Fibroblast of skin of abdomen (primary cell): ENCODE data around the gene CHORDC1.
"Not testable (repeated sequence)": the region's sequence is repeated elsewhere in the genome, so short reads cannot be mapped to it uniquely, and the experiment has no call there.

Experiments
- DNase-seq: peaks from one replicate; pipeline ENCODE4 v3.0.0-alpha.2; 2013

The CHORDC1 gene

DNA sequence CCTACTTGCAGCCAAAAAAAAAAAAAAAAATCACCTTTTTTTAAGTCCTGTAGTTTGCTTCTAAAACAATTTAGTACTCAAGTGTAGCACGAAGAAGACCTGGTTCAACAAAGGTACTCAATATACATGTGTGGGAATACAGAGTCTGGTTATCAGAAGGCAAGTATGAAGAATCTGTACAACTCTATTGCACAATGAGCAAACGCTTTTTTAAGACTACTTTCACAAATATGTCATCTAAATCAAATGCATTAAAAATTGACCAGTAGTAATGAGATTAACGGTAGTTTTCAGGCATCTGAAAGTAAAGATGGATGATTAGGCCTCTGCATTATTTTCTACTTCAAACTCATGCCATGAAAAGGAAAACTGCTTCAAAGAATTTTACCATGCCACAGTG lies 9.5 kb downstream of the CHORDC1 start:
- no peak for DNase-seq

DNA sequence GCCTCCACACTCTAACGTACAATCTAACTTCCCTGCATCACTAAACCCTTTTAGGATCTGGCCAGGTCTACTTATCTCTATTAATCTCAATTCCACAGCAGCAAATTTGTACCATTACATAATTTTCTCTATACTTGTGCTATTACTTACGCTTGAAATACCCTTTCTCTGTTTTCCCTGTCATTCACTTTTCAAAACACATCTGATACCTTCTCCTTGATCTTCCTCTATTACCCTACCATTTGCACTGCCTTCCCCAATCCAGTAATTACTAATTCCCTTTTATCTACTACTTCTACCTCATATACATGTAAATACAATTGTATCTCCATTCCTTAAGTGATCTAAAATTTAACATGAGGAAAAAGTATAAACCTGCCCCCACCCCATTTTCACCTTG lies 14.0 kb downstream of the CHORDC1 start:
- DNase-seq = no peak

DNA sequence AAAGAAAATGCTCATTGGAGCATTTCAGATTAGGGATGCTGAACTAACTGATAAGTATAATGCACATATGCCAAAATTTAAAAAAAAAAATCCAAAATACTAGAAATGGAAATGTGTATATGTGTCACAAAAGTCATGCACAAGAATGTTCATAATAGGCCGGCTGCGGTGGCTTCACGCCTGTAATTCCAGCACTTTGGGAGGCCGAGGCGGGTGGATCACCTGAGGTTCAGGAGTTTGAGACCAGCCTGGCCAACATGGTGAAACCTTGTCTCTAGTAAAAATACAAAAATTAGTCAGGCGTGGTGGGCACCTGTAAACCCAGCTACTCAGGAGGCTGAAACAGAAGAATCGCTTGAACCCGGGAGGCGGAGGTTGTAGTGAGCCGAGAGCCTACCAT lies 14.9 kb downstream of the CHORDC1 start:
- DNase-seq = not testable (repeated sequence)

DNA sequence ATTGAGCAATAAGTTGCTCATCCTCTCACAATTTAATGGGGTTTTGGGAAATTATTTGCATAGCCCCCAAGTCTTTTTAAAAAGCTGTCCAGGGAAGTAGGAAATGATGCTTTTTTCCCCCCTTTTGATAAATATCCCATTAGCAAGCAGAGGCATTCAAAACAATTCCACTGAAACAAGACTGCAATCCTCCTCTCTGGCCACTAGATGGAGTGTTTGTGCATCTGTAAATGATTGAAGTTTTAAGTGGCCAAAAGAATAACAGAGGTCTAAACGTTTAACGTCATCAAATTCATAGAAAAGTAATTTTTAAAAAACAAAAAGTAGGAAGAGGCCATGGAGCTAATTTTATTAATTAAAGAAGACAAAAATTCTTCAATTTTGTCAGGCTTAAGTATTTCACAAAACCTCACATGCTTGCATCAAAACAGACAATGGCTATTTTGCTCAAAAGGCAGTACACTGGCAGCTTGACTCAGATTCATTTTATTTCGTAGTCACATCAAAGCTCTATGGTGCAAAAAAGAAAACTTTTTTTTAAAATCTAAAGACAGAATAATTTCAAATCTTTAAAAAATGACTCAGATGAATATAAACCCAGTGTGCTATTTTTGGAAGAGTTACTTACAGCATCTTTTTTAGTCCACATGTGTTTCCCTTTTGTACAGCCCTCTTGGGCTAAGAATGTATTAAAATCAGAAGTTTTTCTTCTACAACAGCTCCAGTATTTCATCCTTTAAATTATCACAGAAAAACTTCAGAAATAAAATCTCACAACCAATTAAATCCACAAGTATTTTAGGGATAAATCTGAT lies 17.8 kb downstream of the CHORDC1 start:
- peak; percentile 54 for DNase-seq

DNA sequence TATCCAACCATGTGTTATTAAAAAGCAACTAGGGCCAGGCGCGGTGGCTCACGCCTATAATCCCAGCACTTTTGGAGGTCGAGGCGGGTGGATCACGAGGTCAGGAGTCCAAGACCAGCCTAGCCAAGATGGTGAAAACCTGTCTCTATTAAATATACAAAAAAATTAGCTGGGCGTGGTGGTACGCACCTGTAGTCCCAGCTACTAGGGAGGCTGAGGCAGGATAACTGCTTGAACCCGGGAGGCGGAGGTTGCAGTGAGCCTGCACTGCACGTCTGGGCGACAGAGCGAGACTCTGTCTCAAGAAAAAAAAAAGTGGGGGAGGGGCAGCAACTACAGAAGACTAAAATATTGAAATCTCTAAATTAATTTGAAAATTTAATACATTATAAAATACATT lies 18.4 kb downstream of the CHORDC1 start:
- DNase-seq = no peak

DNA sequence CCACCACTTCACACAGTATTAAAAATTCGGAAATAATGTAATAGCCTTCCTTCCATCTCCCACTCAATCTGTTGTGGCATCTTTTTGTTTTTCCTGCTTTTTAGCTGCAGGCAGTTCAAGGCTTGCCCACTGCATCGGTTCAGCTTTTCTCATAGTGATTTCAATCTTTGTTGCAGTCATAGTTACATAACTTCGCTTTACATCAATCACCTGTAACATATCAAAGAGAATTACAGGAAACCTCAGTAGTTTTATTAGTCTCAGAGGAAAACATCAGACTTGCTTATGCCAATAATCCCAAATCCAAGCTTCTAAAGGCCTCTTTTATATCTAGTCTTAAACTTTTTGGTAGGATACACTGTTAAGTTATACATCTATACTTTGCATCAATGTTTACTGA lies 20.5 kb downstream of the CHORDC1 start:
- no peak for DNase-seq

DNA sequence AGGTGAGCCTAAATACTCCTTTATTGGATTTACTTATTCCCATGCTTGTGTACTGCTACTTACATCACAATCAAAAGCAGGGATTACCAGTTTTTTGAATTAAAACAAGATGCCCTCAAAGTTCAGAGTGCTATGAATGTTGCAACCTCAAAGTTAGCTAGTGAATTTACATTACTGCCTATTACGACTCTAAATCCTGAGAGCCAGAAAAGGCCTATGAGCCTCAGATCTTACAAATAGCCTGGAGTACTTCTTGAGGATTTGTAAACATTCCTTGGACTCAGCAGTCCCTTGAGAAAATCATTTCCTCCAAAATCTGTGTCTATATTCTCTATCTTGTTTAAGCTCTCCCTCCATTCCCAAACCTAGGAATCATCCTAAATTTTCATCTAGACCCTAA lies 25.5 kb downstream of the CHORDC1 start:
- DNase-seq = no peak

DNA sequence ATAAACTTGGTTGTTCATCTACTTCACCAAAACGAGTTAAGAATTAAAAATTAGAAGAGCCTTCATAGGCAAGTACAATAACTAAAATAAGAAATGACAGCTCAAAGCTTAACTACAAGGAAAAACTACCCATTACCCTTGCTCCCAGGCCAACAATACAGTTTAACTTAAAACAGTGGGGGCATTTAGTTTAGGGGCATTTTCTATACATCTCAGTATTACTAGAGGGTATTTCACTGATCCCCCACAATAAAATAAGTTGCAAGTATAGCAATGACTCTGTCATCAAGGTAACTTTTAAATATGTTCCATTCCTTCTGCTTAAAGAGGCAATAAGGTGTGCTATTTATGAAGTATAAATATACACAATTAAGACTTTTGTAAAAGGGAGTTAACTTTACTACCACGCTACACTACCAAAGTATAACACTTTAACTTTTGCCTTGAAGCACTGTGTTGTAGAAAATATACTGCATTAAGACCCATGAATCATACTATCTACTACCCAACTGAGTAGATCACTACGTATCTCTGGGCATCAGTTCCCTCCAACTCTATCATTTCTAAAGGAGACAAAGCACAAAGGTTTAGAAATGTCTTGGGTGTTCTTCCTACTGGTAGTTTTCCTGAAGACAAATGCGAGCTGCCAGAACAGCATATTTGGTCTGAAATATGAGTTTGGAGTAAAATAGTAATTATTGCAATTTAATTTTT lies 29.8 kb downstream of the CHORDC1 start:
- no peak for DNase-seq

DNA sequence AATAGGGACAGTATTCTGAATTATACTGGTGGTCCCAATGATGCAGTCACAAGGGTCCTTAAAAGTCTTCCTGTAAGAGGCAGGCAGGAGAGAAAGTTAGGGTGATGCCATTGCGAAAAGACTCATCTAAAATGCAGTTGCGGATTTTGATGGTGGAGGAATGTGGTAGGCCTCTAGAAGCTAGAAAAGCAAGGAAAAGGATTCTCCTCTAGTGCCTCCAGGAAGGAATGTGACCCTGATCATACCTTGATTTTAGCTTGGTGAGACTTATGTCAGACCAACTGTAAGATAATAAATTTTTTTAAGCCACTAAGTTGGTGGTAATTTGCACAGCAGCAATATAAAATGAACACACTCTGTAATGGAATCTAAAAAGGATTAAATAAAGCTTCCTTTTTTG lies 33.8 kb downstream of the CHORDC1 start:
- no peak for DNase-seq

DNA sequence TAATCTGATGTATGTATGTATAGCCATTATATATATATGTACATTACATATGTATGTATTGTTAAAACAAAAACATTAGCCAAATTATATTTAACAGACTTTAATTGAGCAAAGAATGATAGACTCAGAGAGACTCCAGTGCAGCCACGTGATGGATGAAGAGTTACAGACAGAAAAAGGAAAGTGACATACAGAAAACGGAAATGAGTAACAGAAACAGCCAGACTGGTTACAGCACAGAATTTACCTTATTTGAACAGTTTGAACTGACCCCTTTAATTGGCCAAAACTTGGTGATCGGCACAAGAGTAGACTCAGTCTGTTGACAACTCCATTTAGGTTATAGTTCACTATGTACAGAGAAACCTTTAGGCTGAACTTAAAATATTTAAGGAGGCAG lies 35.0 kb downstream of the CHORDC1 start:
- DNase-seq = no peak

DNA sequence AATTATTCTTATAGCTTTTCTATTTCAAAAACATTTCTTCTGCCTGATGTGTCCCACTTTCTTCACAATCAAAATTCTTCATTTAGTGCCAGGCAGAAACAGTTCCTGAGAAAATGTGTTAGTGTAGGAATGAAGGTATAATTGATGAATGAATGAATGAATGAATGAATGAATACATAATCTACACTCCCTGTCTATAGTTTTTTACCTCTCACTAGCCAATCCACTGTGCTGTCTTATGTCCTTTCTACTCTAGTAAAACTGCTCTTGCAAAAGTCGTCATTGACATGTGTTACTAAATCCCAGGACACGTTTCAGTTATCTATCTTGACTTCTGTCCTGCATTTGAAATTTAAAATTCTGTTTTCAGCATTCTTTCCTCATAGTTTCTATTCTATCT lies 42.9 kb downstream of the CHORDC1 start:
- no peak for DNase-seq

DNA sequence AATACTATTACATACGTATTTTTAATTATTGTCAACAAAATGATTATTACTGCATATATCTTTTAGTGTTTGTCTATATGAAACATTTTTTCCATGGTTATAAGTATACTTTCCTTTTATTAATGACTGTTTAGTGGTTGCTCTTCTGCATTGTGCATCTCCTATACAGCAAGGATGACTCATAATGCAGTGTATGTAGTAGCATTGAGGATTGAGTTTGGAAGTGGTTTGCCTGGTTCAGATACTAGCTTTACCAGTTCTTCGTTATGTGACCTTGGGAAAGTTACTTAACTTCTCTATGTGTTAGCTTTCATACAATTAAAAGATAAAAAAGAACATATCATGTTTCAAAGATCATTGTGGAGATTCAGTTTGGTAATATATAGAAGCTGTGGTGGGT lies 44.1 kb downstream of the CHORDC1 start:
- no peak for DNase-seq

DNA sequence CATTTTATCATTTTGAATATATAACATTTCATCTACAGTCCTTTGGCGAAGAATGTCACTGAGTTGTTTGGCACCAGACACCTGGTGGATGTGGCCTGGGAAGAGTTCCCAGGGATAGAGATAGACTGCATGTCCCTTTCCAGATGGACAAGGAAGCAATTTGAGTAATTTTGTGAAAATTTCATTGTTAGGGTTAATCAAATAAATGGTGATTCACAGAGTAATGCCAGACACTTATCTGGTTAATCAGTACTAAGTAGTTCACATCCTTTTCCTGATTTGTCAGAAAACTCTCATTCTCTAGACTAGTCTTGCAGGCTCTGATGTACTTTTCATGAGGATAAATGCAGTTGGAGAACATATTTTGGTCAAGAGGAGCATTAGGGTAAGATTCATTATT lies 46.8 kb downstream of the CHORDC1 start:
- no peak for DNase-seq

DNA sequence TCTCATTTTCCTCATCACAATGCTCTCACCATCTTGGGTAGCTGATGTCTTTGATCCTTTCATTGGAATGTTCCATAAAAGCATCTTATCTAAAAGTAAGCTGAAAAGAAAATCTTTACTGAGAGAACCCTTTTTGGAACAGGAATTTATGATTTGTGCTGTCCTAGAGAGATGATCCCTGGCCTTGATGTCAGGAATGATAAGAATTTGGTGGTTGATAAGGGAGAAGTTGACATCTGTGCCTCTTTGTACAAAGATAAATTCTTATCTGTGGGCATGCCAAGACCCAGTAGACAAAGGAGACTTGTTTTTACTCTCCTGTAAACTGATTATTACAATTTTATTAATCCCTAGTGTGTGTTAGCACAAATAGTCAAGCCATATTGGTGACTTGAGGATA lies 51.5 kb downstream of the CHORDC1 start:
- no peak for DNase-seq

DNA sequence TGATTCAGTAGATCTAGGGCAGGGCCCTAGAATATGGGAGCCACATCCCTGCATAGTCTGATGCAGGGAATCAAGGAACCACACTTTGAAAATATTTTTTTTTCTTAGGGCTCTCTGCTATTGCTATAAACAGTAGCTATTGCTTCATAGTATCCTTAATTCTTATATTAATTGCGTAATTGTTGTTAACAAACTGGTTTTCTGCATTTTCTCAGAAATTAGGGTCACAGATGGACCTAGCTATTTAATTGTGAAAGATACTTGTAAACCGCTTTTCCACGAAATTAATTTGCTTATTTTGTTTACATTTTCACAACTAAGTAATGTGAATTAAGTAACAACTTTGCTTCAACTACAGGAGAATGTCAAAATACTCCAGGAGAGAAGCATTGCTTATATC lies 54.3 kb downstream of the CHORDC1 start:
- DNase-seq = no peak

DNA sequence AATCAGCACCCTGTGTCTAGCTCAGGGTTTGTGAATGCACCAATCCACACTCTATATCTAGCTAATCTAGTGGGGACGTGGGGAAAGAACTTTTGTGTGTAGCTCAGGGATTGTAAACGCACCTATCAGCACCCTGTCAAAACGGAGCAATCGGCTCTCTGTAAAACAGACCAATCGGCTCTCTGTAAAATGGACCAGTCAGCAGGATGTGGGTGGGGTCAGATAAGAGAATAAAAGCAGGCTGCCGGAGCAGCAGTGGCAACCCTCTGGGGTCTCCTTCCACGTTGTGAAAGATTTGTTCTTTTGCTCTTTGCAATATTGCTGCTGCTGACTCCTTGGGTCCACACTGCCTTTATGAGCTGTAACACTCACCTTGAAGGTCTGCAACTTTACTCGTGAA lies 55.1 kb downstream of the CHORDC1 start:
- not testable (repeated sequence) for DNase-seq

DNA sequence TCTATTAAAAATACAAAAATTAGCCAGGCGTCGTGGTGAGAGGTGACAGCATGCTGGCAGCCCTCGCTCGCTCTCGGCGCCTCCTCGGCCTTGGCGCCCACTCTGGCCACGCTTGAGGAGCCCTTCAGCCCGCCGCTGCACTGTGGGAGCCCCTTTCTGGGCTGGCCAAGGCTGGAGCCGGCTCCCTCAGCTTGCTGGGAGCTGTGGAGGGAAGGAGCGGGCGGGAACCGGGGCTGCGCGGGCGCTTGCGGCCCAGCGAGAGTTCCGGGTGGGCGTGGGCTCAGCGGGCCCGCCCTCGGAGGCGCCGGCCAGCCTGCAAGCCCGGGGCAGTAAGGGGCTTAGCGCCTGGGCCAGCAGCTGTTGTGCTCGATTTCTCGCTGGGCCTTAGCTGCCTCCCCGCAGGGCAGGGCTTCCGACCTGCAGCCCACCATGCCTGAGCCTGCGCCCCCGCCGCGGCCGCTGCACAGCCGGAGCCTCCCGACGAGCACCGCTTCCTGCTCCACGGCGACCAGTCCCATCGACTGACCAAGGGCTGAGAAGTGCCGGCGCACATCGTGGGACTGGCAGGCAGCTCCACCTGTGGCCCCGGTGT lies 55.8 kb downstream of the CHORDC1 start:
- not testable (repeated sequence) for DNase-seq
